Endothelial cell of umbilical vein (primary cell): ENCODE data around the gene KRT1. TPM values are rescaled to one million over a fixed set of nuclear protein-coding genes. Genes with fewer than 3 reads are reported as not detected.

ENCODE experiments used
- BruUV-seq: library from RNA; stranded (reverse); fragments of 400-500 nt; replicated peaks from 2 replicates; lab custom pipeline; 2021; lab: Mats Ljungman, UMichigan
- CTCF ChIA-PET: fragments of 300-600, 350-600 bp; sonication (Branson Sonifier 250); formaldehyde crosslinking; loops from one replicate; lab custom pipeline; 2021; ENCODE audit warnings: antibody characterized with exemption, inconsistent platforms; lab: Charles Lee
- POLR2A ChIA-PET: fragments of 300-600, 350-600 bp; sonication (Branson Sonifier 250); formaldehyde crosslinking; loops from one replicate; lab custom pipeline; 2021; ENCODE audit warnings: antibody characterized with exemption, inconsistent platforms; lab: Charles Lee
- DNase-seq: peaks from one replicate; pipeline ENCODE4 v3.0.0-alpha.2; 2011; ENCODE audit warnings: low read depth, low spot score
- FAIRE-seq: peaks from 2 replicates; lab custom pipeline; 2011; peaks lifted over from hg19 to GRCh38; lab: Jason Lieb, UNC
- H2AFZ ChIP-seq: 2 replicates; pipeline ENCODE4 v1.6.0; 2012; ENCODE audit warnings: low read depth, low read length, control low read depth, inconsistent platforms
- H3K27ac ChIP-seq: 2 replicates; pipeline ENCODE4 v1.5.1; 2011; ENCODE audit warnings: low read depth, mild to moderate bottlenecking, control low read depth, low read length, moderate library complexity; ENCODE audit not compliant: insufficient read depth
- H3K27me3 ChIP-seq, 2 experiments: 2 replicates each; pipeline versions ENCODE4 v1.6.0 to v1.6.1; 2011; ENCODE audit warnings: low read length in 2 of 2, mixed read lengths in 1 of 2; ENCODE audit not compliant: control insufficient read depth in 2 of 2, insufficient read depth in 2 of 2
- H3K36me3 ChIP-seq, 2 experiments: 2 replicates in 1 of 2; 3 replicates in 1 of 2; pipeline ENCODE4 v1.5.1; 2011; ENCODE audit warnings: low read length in 2 of 2, mild to moderate bottlenecking in 1 of 2, moderate library complexity in 1 of 2; ENCODE audit not compliant: control insufficient read depth in 2 of 2, insufficient read depth in 2 of 2; ENCODE audit errors: extremely low read depth in 1 of 2
- H3K4me1 ChIP-seq: 3 replicates; pipeline ENCODE4 v1.5.1; 2011; ENCODE audit warnings: mild to moderate bottlenecking, low read length; ENCODE audit not compliant: control insufficient read depth, insufficient read depth; ENCODE audit errors: extremely low read depth
- H3K4me2 ChIP-seq: 2 replicates; pipeline ENCODE4 v1.6.1; 2011; ENCODE audit warnings: low read length, control low read depth, mixed read lengths; ENCODE audit not compliant: insufficient read depth
- H3K4me3 ChIP-seq, 3 experiments: fragments of 200-600 bp in 1 of 3; sonication (generic), shearing (Covaris generic) in 1 of 3; replicated peaks in 1 of 3; 2 replicates each; pipeline ENCODE4 v1.5.1; 2011 to 2016; ENCODE audit warnings: control low read depth in 3 of 3, low read length in 3 of 3, mild to moderate bottlenecking in 2 of 3, inconsistent platforms in 1 of 3, low read depth in 1 of 3, moderate library complexity in 1 of 3; ENCODE audit not compliant: insufficient read depth in 1 of 3
- H3K79me2 ChIP-seq: 2 replicates; pipeline ENCODE4 v1.6.0; 2012; ENCODE audit warnings: low read length, inconsistent platforms; ENCODE audit not compliant: control insufficient read depth, insufficient read depth
- H3K9ac ChIP-seq: replicated peaks from 2 replicates; pipeline ENCODE3; 2011; ENCODE audit warnings: low read length, control low read depth; ENCODE audit not compliant: insufficient read depth; ENCODE audit errors: extremely low read depth
- H3K9me1 ChIP-seq: replicated peaks from 3 replicates; pipeline ENCODE4 v1.6.0; 2011; ENCODE audit warnings: mild to moderate bottlenecking, low read length; ENCODE audit not compliant: control insufficient read depth, insufficient read depth; ENCODE audit errors: extremely low read depth
- H3K9me3 ChIP-seq: replicated peaks from 2 replicates; pipeline ENCODE4 v1.5.1; 2012; ENCODE audit warnings: low read length, inconsistent platforms; ENCODE audit not compliant: control insufficient read depth, insufficient read depth
- H4K20me1 ChIP-seq: replicated peaks from 2 replicates; pipeline ENCODE3; 2011; ENCODE audit warnings: mild to moderate bottlenecking, low read length; ENCODE audit not compliant: control insufficient read depth, insufficient read depth; ENCODE audit errors: extremely low read depth
- CTCF ChIP-seq, 2 donors: IDR thresholded peaks; 1 replicate in 1 of 2; 2 replicates in 1 of 2; pipeline ENCODE4 v1.5.1; 2011; ENCODE audit warnings: low read length in 2 of 2, mild to moderate bottlenecking in 2 of 2, moderate library complexity in 2 of 2, control low read depth in 1 of 2, inconsistent platforms in 1 of 2, low read depth in 1 of 2; ENCODE audit not compliant: insufficient read depth in 1 of 2; ENCODE audit errors: extremely low read depth in 1 of 2
- EZH2 ChIP-seq: IDR thresholded peaks from 2 replicates; pipeline ENCODE4 v1.6.1; 2012; ENCODE audit warnings: borderline replicate concordance, low read depth, mild to moderate bottlenecking, moderate library complexity, low read length, inconsistent platforms; ENCODE audit not compliant: severe bottlenecking
- FOS ChIP-seq: IDR thresholded peaks from 2 replicates; pipeline ENCODE4 v1.6.1; 2011; ENCODE audit warnings: mild to moderate bottlenecking, low read length, moderate library complexity, borderline replicate concordance; ENCODE audit not compliant: insufficient read depth
- GATA2 ChIP-seq: IDR thresholded peaks from 2 replicates; pipeline ENCODE4 v1.7.0; 2011; ENCODE audit warnings: low read depth, mild to moderate bottlenecking, moderate library complexity, mixed read lengths, low read length; ENCODE audit not compliant: insufficient read length, insufficient read depth
- JUN ChIP-seq: IDR thresholded peaks from 2 replicates; pipeline ENCODE4 v1.6.1; 2011; ENCODE audit warnings: borderline replicate concordance, low read depth; ENCODE audit not compliant: insufficient read length, insufficient read depth
- MYC ChIP-seq: IDR thresholded peaks from one replicate; pipeline ENCODE4 v1.6.1; 2011; ENCODE audit warnings: mild to moderate bottlenecking, low read depth, low read length
- POLR2A ChIP-seq: IDR thresholded peaks from 2 replicates; pipeline ENCODE4 v1.6.1; 2012; ENCODE audit warnings: low read depth, mild to moderate bottlenecking, control low read depth, low read length
- POLR2AphosphoS5 ChIP-seq: IDR thresholded peaks from 2 replicates; pipeline ENCODE4 v1.6.1; 2012; ENCODE audit warnings: low read depth, mild to moderate bottlenecking, control low read depth, low read length, moderate library complexity; ENCODE audit not compliant: insufficient read depth
- dilution Hi-C: fragments of 300-500 bp; cut with MboI; formaldehyde crosslinking; loops from one replicate; pipeline ENCODE4 v1.15.0; 2019; ENCODE audit warnings: low sequenced_read_pairs; ENCODE audit not compliant: extremely low pct_ligation_motif_present
- intact Hi-C: fragments of 100-400 bp; cut with micrococcal nuclease; formaldehyde crosslinking; loops from one replicate; pipeline ENCODE4 v1.10.0; 2022
- polyA plus RNA-seq, 4 experiments: library from polyadenylated mRNA; depleted of rRNA in 3 of 4; stranded (reverse) in 3 of 4; unstranded in 1 of 4; fragments of >200 nt; gene quantifications; 2 replicates each; pipeline versions ENCODE4 v1.2.1 to v1.2.3, GENCODE V29; 2011 to 2012; ENCODE audit warnings: missing spikeins in 1 of 4
- total RNA-seq: library from RNA; stranded (reverse); gene quantifications from 2 replicates; pipeline ENCODE4 v1.2.3, GENCODE V29; 2021
- TF ChIP-seq, protein P1 (sequence below): IDR thresholded peaks from 2 replicates; pipeline ENCODE4 v1.6.1; 2011; ENCODE audit not compliant: insufficient read depth, insufficient read length

KRT1 gene
- total and polyA plus RNA-seq, 2 donors (not counting 3 experiments of a cell fraction or from before 2014, with no cell fraction given) = not detected

DNA sequence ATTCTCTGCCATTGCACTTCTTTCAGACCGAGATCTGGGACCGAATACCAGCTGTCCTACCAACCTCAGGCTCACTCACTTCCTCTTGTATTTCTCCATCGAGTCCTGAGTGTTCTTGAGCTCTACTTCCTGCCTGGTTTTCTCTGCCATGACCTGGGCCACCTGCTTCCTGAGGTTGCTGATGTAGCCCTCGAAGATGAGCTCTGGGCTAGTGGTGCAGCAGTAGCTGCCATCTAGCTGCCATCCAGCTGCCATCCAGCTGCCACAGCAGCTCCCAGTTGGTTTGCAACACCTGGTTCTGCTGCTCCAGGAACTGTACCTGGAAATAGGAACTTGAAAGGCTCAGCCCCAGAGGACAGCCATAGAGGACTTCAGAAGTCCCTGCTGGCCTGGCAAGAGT lies 46.8 kb downstream of the KRT1 start:
- no peaks in the 10 kb centered on the region for H3K79me2 ChIP-seq
- H3K27ac ChIP-seq = no peak overlapping the region
- H3K9me3 ChIP-seq = no peaks in the 10 kb centered on the region
- no peak overlapping the region for H3K4me3 ChIP-seq
- FAIRE-seq (no peak), DNase-seq (no peak)
- H4K20me1 ChIP-seq = no peaks in the 10 kb centered on the region
- no peaks in the 10 kb centered on the region for H3K9me1 ChIP-seq
- intact Hi-C loops = no loop called here
- no peak overlapping the region for H3K4me2 ChIP-seq
- ChIA-PET CTCF (interaction anchor here (1.1 kb wide), 1 partner anchor 25 kb away, joined by 3 read pairs; no protein-coding TSS in a partner anchor), POLR2A (no interaction called here)
- dilution Hi-C loops = no loop called here
- peaks cover 6 to 11% of the 10 kb centered on the region in 2 experiments for H3K27me3 ChIP-seq
- no peak overlapping the region for H2AFZ ChIP-seq
- H3K4me1 ChIP-seq = no peaks in the 10 kb centered on the region
- no TSS peak for BruUV-seq
- no peaks in the 10 kb centered on the region for H3K36me3 ChIP-seq
- no peak overlapping the region for H3K9ac ChIP-seq
- TF ChIP-seq EZH2 = no peak
- no peak for TF ChIP-seq FOS
- TF ChIP-seq JUN = no peak
- no peak for TF ChIP-seq POLR2AphosphoS5
- TF ChIP-seq CTCF (IDR thresholded peaks at IDR 0.05; ENCODE audit: extremely low read depth in 1 of 2, insufficient read depth in 1 of 2, low read depth in 1 of 2, low read length in 2 of 2) = no peak
- TF ChIP-seq MYC = no peak
- no peak for TF ChIP-seq POLR2A
- TF ChIP-seq, protein P1, sequence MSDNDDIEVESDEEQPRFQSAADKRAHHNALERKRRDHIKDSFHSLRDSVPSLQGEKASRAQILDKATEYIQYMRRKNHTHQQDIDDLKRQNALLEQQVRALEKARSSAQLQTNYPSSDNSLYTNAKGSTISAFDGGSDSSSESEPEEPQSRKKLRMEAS = no peak
- no peak for TF ChIP-seq GATA2
